T follicular helper cell (primary cell): Measurements from ENCODE around the gene PDE5A.
A peak's percentile ranks its signal among the peaks of the same experiment; 100 is the strongest.
"Not testable (repeated sequence)": the region's sequence is repeated elsewhere in the genome, so short reads cannot be mapped to it uniquely, and the experiment has no call there.

Experiments used
- DNase-seq: peaks from one replicate; pipeline ENCODE4 v3.0.0-alpha.2; 2020; ENCODE audit warnings: low read depth

Gene PDE5A

GRCh38 chr4:119646347-119647071 lies 17.9 kb upstream of the PDE5A start:
- DNase-seq: no peak

GRCh38 chr4:119643306-119644042 lies 14.9 kb upstream of the PDE5A start:
- DNase-seq: no peak

GRCh38 chr4:119641765-119642164 lies 13.2 kb upstream of the PDE5A start:
- no peak for DNase-seq

DNA sequence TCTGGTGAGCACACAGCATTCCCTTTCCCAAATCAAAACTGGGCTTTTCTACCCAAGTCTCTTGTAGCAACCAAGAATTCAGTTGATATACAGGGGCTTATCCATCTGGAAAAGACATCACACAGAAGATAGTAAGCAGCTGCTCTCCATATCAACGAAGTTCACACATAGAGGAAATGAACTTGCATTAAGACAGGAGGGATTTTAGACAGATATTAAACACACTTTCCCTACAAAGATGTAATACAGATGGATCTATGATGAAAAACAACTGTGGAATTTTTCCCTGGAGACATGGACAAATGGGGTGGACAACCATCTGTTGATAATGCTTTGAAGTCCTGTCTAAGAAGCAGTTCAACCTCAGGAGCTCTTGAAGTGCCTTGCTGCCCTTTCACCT lies 9.8 kb upstream of the PDE5A start:
- no peak for DNase-seq

DNA sequence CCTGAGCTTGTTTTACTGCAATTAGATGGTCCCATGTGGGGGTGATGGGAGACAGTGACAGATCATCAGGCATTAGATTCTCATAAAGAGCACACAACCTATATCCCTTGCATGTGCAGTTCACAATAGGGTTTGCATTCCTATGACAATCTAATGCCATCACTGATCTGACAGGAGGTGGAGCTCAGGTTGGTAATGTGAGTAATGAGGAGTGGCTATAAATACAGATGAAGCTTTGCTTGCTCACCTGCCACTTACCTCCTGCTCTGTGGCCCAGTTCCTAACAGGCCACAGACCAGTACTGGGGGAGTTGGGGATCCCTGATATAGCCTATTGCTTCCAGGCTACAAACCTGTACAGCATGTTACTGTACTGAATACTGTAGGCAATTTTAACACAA lies 8.2 kb upstream of the PDE5A start:
- not testable (repeated sequence) for DNase-seq

- no peak for DNase-seq
Measured at GRCh38 chr4:119632216-119632615, 3.6 kb upstream of the PDE5A start.

DNA sequence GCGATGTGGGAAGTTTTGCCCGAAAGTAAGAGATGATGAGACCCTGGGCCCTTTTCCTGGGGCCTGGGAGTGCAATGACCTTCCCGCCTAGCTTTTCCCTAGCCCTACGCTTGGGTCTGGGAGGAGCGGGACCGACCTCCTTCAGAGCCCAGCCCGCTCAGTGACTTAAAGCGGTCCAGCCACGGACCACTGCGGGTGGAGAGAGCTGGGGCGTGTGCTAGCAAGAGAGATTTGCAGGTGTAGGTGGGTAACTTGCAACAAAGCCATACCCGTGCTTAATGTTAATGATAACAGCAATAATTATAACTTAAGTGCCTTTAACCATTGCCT lies 503 bp upstream of the PDE5A start:
- no peak for DNase-seq

GRCh38 chr4:119627267-119628255 lies 1.0 kb downstream of the PDE5A start:
- DNase-seq: peak; percentile 27

GRCh38 chr4:119626943-119627266 lies 1.7 kb downstream of the PDE5A start:
- no peak for DNase-seq

- DNase-seq: no peak
Measured at GRCh38 chr4:119626420-119626819, 2.2 kb downstream of the PDE5A start.

GRCh38 chr4:119625761-119626160 lies 2.8 kb downstream of the PDE5A start:
- no peak for DNase-seq

GRCh38 chr4:119624356-119624755 lies 4.2 kb downstream of the PDE5A start:
- no peak for DNase-seq

- DNase-seq: no peak
Measured at GRCh38 chr4:119623025-119623424, 5.6 kb downstream of the PDE5A start.

- no peak for DNase-seq
Measured at GRCh38 chr4:119615068-119615719, 13.4 kb downstream of the PDE5A start.

DNA sequence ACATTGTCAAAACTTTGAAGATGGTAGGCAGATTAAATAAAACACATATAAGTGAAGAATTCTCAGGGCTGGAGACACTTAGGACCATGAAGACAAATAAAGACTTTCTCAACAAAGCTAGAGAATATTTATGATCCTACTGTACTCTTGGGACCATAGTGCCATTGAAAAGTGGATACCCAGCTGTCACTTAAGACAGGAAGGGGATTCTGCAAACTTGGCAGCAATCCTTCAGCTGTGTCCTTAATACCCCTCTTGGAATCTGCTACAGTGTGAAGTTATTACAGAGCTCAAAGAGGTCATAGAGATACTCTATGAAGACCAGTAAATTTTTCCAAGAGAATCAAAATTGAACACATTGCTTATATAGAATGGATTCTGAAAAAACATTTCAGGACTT lies 24.3 kb downstream of the PDE5A start:
- DNase-seq: no peak

- no peak for DNase-seq
Measured at GRCh38 chr4:119602366-119602765, 26.2 kb downstream of the PDE5A start.

GRCh38 chr4:119598521-119598920 lies 30.1 kb downstream of the PDE5A start:
- no peak for DNase-seq

GRCh38 chr4:119597377-119597776 lies 31.2 kb downstream of the PDE5A start:
- DNase-seq: no peak

- DNase-seq: no peak
Measured at GRCh38 chr4:119593698-119594097, 34.9 kb downstream of the PDE5A start.

DNA sequence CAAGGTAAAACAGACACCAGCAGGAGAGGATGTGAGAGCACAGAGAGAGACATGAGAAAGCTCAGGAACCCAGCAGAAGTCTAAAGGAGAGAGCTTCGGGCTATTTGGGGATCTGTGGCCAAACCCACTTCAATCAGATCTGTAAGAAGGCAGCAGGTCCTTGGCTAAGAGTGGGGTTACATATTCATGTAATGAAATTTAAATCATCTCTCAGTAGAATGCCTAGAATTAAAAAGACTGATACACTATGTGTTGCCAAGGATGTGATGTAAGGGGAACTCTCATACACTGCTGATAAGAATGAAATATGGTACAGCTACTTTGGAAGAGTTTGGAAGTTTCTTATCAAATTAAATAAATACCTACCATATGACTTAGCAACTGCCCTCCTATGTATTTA lies 35.8 kb downstream of the PDE5A start:
- DNase-seq: no peak

DNA sequence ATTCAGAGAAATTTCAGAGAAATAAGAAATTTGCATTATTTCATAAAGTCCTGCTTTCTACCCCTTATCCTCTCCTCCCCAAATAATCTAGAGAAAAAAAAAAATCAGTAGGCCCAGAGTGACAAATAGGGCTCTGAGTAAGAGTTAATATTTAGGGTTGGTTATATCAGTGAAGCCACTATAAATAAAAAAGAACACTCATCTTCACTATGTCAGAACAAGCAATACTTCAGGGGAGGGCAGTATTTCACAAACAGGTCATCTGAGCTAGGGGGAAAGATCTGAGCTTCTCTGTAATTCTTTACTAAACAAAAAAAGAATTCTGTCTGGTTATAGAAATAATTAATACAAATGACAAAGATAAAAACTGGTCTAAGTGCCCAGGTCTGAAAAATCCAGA lies 39.4 kb downstream of the PDE5A start:
- no peak for DNase-seq

GRCh38 chr4:119587796-119588195 lies 40.8 kb downstream of the PDE5A start:
- DNase-seq: no peak
